HepG2 (cell line): ENCODE data around the gene DPH1. TPM values are rescaled to one million over a fixed set of nuclear protein-coding genes. Genes with fewer than 3 reads are reported as not detected.

Experiments used
- CENPBD1 ChIP-seq: sonication (generic); formaldehyde crosslinking; IDR thresholded peaks from 2 replicates; pipeline ENCODE4 v1.8.0; 2022; ENCODE audit warnings: missing genetic modification reagents, low read depth, mild to moderate bottlenecking, borderline replicate concordance
- CREM ChIP-seq, 2 experiments: sonication (generic) in 1 of 2; formaldehyde crosslinking in 1 of 2; IDR thresholded peaks; 2 replicates each; pipeline versions ENCODE4 v1.4.0 to v1.6.1; 2016 to 2020; ENCODE audit warnings: antibody characterized with exemption in 1 of 2, mild to moderate bottlenecking in 1 of 2, missing genetic modification reagents in 1 of 2
- DPF2 ChIP-seq: sonication (generic); formaldehyde crosslinking; IDR thresholded peaks from 2 replicates; pipeline ENCODE4 v1.4.0; 2020; ENCODE audit warnings: mild to moderate bottlenecking, low read depth, missing genetic modification reagents, borderline replicate concordance
- GMEB2 ChIP-seq: IDR thresholded peaks from 2 replicates; pipeline ENCODE4 v1.6.1; 2016; ENCODE audit warnings: missing biosample characterization, missing genetic modification reagents, low read depth
- GTF2F1 ChIP-seq: fragments of 150-350 bp; IDR thresholded peaks from 2 replicates; pipeline ENCODE4 v1.6.1; 2014; ENCODE audit warnings: low read length
- GTF3A ChIP-seq: sonication (generic); formaldehyde crosslinking; conservative IDR thresholded peaks from 2 replicates; pipeline ENCODE4 v1.4.0; 2020; ENCODE audit warnings: mild to moderate bottlenecking, missing genetic modification reagents
- LCORL ChIP-seq, 2 experiments: fragments of 450-650 bp in 1 of 2; sonication (generic) in 1 of 2; formaldehyde crosslinking in 1 of 2; IDR thresholded peaks; 2 replicates each; pipeline versions ENCODE4 v1.5.0 to v1.6.1; 2017 to 2020; ENCODE audit warnings: antibody characterized with exemption in 1 of 2, missing genetic modification reagents in 1 of 2
- MTERF4 ChIP-seq: sonication (generic); formaldehyde crosslinking; IDR thresholded peaks from 2 replicates; pipeline ENCODE4 v1.8.0; 2023; ENCODE audit warnings: mild to moderate bottlenecking, missing genetic modification reagents
- ONECUT2 ChIP-seq: sonication (generic); formaldehyde crosslinking; IDR thresholded peaks from 2 replicates; pipeline ENCODE4 v1.4.0; 2020; ENCODE audit warnings: missing genetic modification reagents
- PHF8 ChIP-seq: sonication (generic); formaldehyde crosslinking; IDR thresholded peaks from 2 replicates; pipeline ENCODE4 v1.5.0; 2020; ENCODE audit warnings: missing genetic modification reagents
- RARG ChIP-seq: sonication (generic); formaldehyde crosslinking; IDR thresholded peaks from 2 replicates; pipeline ENCODE4 v1.4.0; 2020; ENCODE audit warnings: low read depth, mild to moderate bottlenecking, missing genetic modification reagents
- SALL1 ChIP-seq: sonication (generic); formaldehyde crosslinking; IDR thresholded peaks from 2 replicates; pipeline ENCODE4 v1.8.0; 2022; ENCODE audit warnings: mild to moderate bottlenecking, missing genetic modification reagents
- SALL2 ChIP-seq: sonication (generic); formaldehyde crosslinking; IDR thresholded peaks from 2 replicates; pipeline ENCODE4 v1.8.1; 2023; ENCODE audit warnings: mild to moderate bottlenecking, missing genetic modification reagents, inconsistent platforms
- SNAPC5 ChIP-seq: sonication (generic); formaldehyde crosslinking; IDR thresholded peaks from 2 replicates; pipeline ENCODE4 v1.8.1; 2023; ENCODE audit warnings: mild to moderate bottlenecking, missing genetic modification reagents, borderline replicate concordance
- TIGD3 ChIP-seq: sonication (generic); formaldehyde crosslinking; IDR thresholded peaks from 2 replicates; pipeline ENCODE4 v1.5.1; 2020; ENCODE audit warnings: mild to moderate bottlenecking, missing genetic modification reagents, borderline replicate concordance
- U2AF1 ChIP-seq: fragments of 200-400 bp; formaldehyde crosslinking; optimal IDR thresholded peaks from 2 replicates; pipeline ENCODE3; 2017; ENCODE audit warnings: mild to moderate bottlenecking, low read depth, low read length
- ZNF101 ChIP-seq: sonication (generic); formaldehyde crosslinking; IDR thresholded peaks from 2 replicates; pipeline ENCODE4 v1.4.0; 2020; ENCODE audit warnings: mild to moderate bottlenecking, low read depth, missing genetic modification reagents, borderline replicate concordance
- ZNF143 ChIP-seq: sonication (generic); formaldehyde crosslinking; IDR thresholded peaks from 2 replicates; pipeline ENCODE4 v1.4.0; 2020; ENCODE audit warnings: missing genetic modification reagents
- ZNF337 ChIP-seq: sonication (generic); formaldehyde crosslinking; IDR thresholded peaks from 2 replicates; pipeline ENCODE4 v1.5.1; 2020; ENCODE audit warnings: missing genetic modification reagents, low read depth, mild to moderate bottlenecking, borderline replicate concordance
- ZNF383 ChIP-seq: sonication (generic); formaldehyde crosslinking; IDR thresholded peaks from 2 replicates; pipeline ENCODE4 v1.4.0; 2020; ENCODE audit warnings: missing genetic modification reagents, mild to moderate bottlenecking, borderline replicate concordance
- ZNF441 ChIP-seq: sonication (generic); formaldehyde crosslinking; IDR thresholded peaks from 2 replicates; pipeline ENCODE4 v1.7.0; 2021; ENCODE audit warnings: missing genetic modification reagents, borderline replicate concordance
- ZNF556 ChIP-seq: sonication (generic); formaldehyde crosslinking; IDR thresholded peaks from 2 replicates; pipeline ENCODE4 v1.4.0; 2020; ENCODE audit warnings: mild to moderate bottlenecking, missing genetic modification reagents, borderline replicate concordance
- ZNF652 ChIP-seq: IDR thresholded peaks from 2 replicates; pipeline ENCODE4 v1.6.1; 2016; ENCODE audit warnings: low read depth, borderline replicate concordance
- ZNF703 ChIP-seq: sonication (generic); formaldehyde crosslinking; IDR thresholded peaks from 2 replicates; pipeline ENCODE4 v1.5.1; 2020; ENCODE audit warnings: missing genetic modification reagents, mild to moderate bottlenecking, moderate library complexity, borderline replicate concordance
- ZNF709 ChIP-seq: sonication (generic); formaldehyde crosslinking; IDR thresholded peaks from 2 replicates; pipeline ENCODE4 v1.5.0; 2020; ENCODE audit warnings: mild to moderate bottlenecking, missing genetic modification reagents
- ZNF788 ChIP-seq: sonication (generic); formaldehyde crosslinking; IDR thresholded peaks from 2 replicates; pipeline ENCODE4 v1.5.0; 2020; ENCODE audit warnings: mild to moderate bottlenecking, missing genetic modification reagents, borderline replicate concordance
- polyA plus RNA-seq, 8 experiments: library from polyadenylated mRNA; depleted of rRNA in 3 of 8; stranded (reverse) in 7 of 8; unstranded in 1 of 8; fragments of >200 nt; fragmentation: Illumina TruSeq in 4 of 8; extraction: Trizol in 4 of 8; gene quantifications; 2 replicates each; pipeline versions ENCODE4 v1.2.1 to v1.2.3, GENCODE V29; 2011 to 2016; ENCODE audit warnings: low read depth in 4 of 8, missing spikeins in 1 of 8, mixed read lengths in 1 of 8; ENCODE audit not compliant: insufficient read depth in 1 of 8
- total RNA-seq, 5 experiments: library from RNA; depleted of rRNA; stranded (reverse); fragments of >200 nt; fragmentation: Illumina TruSeq; extraction: Trizol; gene quantifications; 2 replicates each; pipeline ENCODE4 v1.2.3, GENCODE V29; 2016; ENCODE audit warnings: low read depth in 1 of 5

DPH1 gene
- total and polyA plus RNA-seq, 2 of the 13 experiments (the other 11 are each of a cell fraction or from before 2014, with no cell fraction given) = 25.3 to 42.8 TPM

- TF ChIP-seq ZNF441 (no peak), ZNF709 (CRISPR knock-in tag) (no peak), GTF3A (CRISPR knock-in tag) (no peak), ZNF556 (CRISPR knock-in tag) (no peak), CENPBD1 (CRISPR knock-in tag) (no peak), SALL1 (CRISPR knock-in tag) (peak; percentile 49; the same call in 1 of the 2 replicates), ZNF337 (CRISPR knock-in tag) (no peak), U2AF1 (no peak), CREM (IDR thresholded peaks at IDR 0.05) (no peak), CREM (CRISPR knock-in tag; IDR thresholded peaks at IDR 0.05) (no peak), ZNF143 (CRISPR knock-in tag) (no peak), DPF2 (no peak; the same call in 1 of the 2 replicates), ZNF788 (CRISPR knock-in tag) (no peak), GMEB2 (CRISPR knock-in tag) (no peak), SALL2 (CRISPR knock-in tag) (no peak), ZNF652 (CRISPR knock-in tag) (no peak), RARG (CRISPR knock-in tag) (no peak), TIGD3 (CRISPR knock-in tag) (no peak), PHF8 (CRISPR knock-in tag) (peak; percentile 43; the same call in 1 of the 2 replicates), ZNF383 (no peak), MTERF4 (CRISPR knock-in tag) (no peak), SNAPC5 (CRISPR knock-in tag) (no peak), ZNF703 (CRISPR knock-in tag) (no peak), GTF2F1 (no peak), LCORL (IDR thresholded peaks at IDR 0.05) (no peak), LCORL (CRISPR knock-in tag; IDR thresholded peaks at IDR 0.05) (peak; percentile 60), ZNF101 (CRISPR knock-in tag) (no peak), ONECUT2 (CRISPR knock-in tag) (peak; percentile 78)
Measured at GRCh38 chr17:1995321-1995892, 34.5 kb upstream of the DPH1 start (continued).
